GM18861 (cell line): ENCODE data around the gene KLHL17.
"Not testable (repeated sequence)": the region's sequence is repeated elsewhere in the genome, so short reads cannot be mapped to it uniquely, and the experiment has no call there.

Experiments used
- ATAC-seq: cut with Tn5 transposase; IDR thresholded peaks from one replicate; pipeline ENCODE4 v1.9.1; 2021; ENCODE audit not compliant: unreplicated experiment

The KLHL17 gene

GRCh38 chr1:978835-979743 is 18.7 kb downstream of the KLHL17 start:
- ATAC-seq: no peak

DNA sequence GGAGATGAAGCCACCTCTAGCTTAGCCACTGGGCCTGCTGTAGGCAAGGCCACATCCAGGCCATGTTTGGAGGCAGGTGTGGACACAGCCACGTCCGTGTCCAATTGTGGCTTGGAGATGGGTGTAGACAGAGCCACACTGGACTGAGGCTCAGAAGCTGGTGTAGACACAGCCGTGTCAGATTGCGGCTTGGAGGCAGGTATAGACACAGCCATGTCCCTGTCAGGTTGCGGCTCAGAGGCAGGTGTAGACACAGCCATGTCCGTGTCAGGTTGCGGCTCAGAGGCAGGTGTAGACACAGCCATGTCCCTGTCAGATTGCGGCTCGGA is 19.3 kb downstream of the KLHL17 start:
- no peak for ATAC-seq

DNA sequence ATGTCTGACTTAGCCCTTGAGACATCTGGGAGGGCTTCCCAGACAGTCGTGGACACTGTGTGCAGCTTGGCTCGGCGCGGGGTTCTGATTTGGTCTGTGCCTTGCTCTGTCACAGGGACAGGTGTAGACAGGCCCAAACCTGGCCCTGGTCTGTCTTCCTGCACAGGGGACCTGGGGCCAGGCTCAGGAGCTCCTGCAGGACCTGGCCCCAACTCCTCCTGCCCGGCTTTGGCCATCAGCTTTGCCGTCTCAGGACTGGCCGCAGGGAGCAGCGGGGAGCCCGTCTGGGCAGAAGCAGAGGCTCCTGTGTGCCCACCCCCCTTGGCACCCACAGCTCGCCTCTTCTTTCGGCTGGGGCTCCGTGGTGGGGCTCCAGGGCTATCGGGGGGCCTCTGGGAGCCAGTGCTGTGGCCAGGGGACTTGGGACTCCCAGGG is 19.8 kb downstream of the KLHL17 start:
- ATAC-seq: no peak

DNA sequence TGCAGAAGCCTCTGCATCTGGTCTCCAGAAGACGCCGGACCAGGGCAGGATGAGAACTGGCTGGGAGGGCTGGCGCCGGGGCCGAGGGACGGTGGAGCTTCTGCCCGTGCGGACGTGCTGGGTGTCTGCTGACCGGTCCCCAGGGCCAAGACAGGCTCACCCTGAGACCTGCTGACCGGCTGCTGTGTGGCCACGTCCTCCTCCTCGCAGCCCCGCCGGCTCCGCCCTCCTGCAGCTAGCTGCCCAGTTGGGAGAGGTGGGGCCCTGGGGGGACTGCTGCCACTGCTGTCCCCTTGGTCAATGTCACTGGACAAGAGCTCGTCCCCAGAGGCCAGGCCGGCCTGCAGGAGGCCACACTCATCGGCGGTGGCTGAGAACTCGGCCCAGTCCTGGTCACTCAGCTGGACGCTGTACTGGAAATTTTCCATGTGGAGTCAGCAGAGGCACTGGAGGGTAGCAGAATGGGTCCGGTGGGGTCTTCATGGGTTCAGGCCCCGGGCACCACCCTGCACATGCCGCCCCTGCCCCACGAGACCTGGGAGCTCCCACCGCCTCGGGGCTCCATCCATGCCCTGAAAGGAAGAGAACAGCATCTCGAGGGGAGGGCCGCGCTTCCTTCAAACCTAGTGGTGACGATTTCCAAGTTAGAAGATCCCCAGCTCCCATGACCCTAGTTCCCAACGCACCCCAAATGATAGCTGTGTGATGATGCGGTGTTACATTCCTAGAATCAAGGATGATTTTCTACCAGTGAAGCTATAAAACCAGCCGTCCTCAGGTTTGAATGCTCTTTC is 20.4 kb downstream of the KLHL17 start:
- ATAC-seq: no peak

DNA sequence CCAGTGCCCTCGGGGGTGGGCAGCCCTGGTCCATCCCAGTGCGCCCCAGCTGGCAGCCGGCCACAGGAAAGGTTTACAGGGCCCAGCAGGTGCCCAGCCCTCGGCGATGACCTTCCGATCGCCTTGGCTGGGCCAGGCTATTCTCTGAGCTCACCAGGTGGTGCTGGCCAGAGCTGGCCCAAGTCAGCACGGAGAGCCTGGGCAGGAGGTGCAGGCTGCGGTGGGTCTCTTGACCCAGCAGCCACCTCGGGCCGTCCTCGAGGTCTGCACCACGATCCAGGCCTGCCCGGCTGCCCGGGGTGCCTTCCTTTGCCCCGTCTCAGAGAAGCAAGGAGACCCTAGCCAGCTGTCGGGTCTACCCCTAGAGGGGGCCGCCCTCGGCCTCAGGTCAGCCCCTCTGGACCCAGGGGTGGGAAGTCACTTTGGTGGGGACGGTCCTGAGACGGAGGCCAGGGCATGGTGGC is 21.1 kb downstream of the KLHL17 start:
- ATAC-seq: no peak

- ATAC-seq: no peak
Observed at GRCh38 chr1:981955-982558, 21.7 kb downstream of the KLHL17 start, which contains the start of gene PERM1. PERM1 (minus strand) TSS chr1:982093; CDS start chr1:981029, 1,064 bp downstream.

DNA sequence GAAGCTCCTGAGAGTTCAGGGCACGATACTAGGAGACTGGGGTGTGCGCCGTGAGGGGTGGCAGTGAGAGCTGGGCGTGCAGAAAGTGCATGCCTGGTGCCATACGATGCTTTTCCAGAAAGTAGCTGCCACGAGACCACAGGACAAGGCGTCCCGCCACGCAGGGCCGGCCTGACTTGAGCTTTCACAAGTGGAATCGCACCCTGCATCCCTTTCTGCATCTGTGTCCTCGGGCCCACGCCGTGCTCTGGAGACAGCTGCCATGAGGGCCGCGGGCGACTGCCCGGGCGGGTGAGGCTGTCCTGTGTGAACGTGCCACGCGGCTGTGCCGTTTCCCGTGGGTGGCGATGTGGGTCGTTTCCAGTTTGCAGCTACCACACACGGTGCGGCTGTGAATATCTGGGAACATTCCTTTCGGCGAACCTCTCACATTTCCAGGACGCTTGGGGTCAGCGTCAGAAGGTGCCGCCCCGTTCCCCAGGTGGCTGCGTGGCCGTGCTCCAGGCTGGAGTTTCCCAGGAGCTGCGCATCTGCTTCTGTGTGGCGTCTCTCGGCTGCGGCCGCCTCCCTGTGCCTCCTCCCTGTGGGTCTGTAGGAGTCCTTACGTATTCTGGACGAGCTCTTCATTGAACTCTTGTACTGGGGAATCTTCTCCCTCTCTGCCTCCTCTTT is 22.5 kb downstream of the KLHL17 start:
- ATAC-seq: no peak

DNA sequence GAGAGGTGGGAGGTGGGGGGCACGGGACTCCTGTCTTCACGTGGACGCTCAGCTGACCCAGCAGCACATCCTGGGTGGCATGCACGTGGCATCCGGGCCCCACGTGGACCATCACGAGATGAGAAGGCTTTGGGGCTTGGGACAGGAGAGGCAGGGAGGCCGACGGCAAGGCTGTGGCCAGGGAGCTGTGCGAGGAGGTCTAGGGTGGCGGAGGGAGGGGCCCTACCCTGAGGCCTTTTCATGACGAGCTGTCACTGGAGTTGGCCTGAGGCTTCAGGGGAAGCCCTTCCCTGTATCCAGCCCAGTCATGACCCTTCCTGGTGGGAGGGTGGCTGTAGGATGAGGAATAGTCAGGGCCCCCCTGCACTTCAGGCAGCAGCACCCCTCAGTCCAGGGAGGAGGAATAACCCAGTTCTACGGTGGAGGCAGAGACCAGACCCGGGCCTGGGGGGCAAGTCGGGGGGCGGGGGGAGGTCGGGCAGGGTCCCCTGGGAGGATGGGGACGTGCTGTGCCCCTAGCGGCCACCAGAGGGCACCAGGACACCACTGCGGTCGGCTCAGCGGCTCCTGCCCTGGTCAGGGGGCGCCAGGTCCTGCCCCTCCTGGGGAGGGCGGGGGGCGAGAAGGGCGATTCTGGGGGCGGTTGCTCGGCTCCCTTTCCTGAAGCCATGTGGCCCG is 23.6 kb downstream of the KLHL17 start:
- no peak for ATAC-seq

GRCh38 chr1:984476-984814 is 24.1 kb downstream of the KLHL17 start:
- ATAC-seq: no peak

DNA sequence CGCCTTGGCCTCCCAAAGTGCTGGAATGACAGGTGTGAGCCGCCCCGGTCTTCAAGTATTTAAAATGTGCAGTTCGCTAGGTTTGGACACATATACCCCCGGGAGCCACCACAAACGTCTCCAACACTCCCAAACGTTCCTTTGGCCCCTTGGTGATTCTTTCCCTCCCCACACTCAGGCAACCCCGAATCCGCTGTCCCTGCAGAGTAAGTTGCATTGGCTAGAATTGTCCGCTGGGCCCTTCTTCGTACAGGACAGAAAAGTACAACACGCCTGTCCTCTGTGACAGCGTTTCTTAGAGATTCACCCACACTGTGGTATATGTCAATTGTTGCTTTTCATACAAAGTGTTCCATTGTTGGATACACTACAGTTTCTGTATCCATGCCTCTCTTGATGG is 24.7 kb downstream of the KLHL17 start:
- ATAC-seq: no peak

DNA sequence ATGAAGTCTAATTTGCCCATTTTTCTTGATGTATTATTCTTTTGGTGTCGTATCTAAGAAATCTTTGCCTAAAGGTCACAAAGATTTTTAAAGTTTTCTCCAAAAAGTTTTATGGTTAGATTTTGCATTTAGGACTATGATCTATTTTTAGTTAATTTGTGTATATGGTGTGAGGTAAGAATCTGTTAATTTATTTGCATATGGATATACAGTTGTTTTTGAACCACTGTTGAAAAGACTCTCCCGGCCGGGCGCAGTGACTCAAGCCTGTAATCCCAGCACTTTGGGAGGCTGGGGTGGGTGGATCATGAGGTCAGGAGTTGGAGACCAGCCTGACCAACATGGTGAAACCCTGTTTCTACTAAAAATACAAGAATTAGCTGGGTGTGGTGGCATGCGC is 27.7 kb downstream of the KLHL17 start:
- ATAC-seq: not testable (repeated sequence)

GRCh38 chr1:991275-991674 is 30.9 kb downstream of the KLHL17 start:
- not testable (repeated sequence) for ATAC-seq

- ATAC-seq: no peak
Observed at GRCh38 chr1:991895-992294, 31.5 kb downstream of the KLHL17 start.

DNA sequence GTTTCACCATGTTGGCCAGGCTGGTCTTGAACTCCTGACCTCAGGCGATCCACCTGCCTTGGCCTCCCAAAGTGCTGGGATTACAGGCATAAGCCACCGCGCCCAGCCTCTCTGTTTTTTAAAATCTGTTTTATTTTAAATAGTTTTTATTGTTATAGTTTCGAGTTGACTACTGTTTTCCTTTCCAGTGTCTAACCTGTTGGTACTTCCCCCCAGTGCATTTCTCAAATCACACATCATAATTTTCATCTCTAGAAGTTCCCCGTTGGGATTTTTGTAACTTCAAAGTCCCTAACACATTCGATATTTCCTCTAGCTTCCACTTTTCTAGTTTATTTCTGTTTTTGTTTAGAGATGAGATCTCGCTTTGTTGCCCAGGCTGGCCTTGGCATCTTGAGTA is 32.0 kb downstream of the KLHL17 start:
- ATAC-seq: no peak

GRCh38 chr1:993379-993995 is 33.1 kb downstream of the KLHL17 start:
- ATAC-seq: no peak

GRCh38 chr1:994546-994945 is 34.2 kb downstream of the KLHL17 start:
- ATAC-seq: not testable (repeated sequence)

- ATAC-seq: no peak
Observed at GRCh38 chr1:995665-996633, 35.6 kb downstream of the KLHL17 start.

DNA sequence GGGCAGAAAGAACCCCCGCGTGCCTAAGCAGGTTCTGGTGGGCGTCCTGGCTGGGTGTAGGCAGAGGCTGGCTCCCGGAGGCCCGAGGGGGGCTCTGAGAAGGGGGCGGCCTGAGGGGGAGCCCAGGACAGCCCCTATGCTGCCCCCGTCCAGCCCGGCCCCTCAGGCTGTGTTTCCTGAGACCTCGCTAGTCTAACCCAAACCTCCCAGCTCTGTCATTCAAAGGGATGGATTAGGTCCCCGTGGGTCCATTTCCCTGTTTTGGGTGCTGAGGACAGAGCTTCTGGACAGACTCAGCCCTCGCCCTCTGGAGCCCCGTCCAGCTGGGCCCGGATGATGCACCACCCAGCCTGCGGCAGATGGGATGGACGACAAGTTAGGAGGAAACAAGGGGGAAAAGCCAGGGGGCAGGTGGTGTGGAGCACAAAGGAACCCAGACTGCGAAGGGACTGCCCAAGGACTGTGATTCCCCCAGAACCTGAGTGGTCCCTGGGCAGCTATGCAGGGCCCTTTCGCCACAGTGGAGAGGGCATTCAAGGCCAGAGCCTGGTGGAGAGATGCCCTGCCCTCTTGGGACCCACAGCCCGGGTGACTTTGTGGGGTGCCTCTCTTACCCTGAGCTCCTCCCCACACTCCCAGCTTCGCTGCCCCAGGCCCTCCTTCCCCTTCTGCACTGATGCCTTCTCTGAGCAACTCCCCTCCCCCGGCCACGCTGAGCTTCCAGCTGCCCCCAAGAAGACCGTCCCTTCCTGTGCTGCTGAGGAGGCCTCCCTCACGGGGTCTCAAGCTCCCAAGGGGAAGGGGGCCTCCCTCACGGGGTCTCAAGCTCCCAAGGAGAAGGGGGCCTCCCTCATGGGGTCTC is 36.7 kb downstream of the KLHL17 start:
- ATAC-seq: no peak
